ENCODE data around the gene IL6.
"Not testable (repeated sequence)": the region's sequence is repeated elsewhere in the genome, so short reads cannot be mapped to it uniquely, and the experiment has no call there.

IL6 gene

DNA sequence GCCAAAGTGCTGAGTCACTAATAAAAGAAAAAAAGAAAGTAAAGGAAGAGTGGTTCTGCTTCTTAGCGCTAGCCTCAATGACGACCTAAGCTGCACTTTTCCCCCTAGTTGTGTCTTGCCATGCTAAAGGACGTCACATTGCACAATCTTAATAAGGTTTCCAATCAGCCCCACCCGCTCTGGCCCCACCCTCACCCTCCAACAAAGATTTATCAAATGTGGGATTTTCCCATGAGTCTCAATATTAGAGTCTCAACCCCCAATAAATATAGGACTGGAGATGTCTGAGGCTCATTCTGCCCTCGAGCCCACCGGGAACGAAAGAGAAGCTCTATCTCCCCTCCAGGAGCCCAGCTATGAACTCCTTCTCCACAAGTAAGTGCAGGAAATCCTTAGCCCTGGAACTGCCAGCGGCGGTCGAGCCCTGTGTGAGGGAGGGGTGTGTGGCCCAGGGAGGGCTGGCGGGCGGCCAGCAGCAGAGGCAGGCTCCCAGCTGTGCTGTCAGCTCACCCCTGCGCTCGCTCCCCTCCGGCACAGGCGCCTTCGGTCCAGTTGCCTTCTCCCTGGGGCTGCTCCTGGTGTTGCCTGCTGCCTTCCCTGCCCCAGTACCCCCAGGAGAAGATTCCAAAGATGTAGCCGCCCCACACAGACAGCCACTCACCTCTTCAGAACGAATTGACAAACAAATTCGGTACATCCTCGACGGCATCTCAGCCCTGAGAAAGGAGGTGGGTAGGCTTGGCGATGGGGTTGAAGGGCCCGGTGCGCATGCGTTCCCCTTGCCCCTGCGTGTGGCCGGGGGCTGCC, at the start of gene IL6:
Gene IL6 (plus strand): TSS at position 294 of the 807 bp plus-strand sequence. CDS start 63 bp downstream, at position 357.
- peak; percentile 98 for DNase-seq (ENCODE audit: low spot score)

DNA sequence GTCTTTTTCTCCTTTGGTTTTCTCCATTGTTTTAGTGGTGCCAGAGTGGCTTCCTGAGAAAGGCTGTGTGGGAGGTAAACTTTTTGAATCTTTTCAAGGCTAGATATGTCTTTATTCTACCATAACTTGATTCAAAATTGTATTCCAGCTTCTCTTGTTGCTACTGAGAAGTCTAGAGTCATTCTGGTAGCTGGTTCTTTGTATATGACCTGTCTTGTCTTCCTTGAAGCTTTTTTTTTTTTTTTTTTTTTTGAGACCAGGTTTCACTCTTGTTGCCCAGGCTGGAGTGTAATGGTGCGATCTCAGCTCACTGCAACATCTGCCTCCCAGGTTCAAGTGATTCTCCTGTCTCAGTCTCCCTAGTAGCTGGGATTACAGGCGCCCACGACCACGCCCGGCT, 49.7 kb upstream of the IL6 start:
- DNase-seq (ENCODE audit: low spot score) = not testable (repeated sequence)

DNA sequence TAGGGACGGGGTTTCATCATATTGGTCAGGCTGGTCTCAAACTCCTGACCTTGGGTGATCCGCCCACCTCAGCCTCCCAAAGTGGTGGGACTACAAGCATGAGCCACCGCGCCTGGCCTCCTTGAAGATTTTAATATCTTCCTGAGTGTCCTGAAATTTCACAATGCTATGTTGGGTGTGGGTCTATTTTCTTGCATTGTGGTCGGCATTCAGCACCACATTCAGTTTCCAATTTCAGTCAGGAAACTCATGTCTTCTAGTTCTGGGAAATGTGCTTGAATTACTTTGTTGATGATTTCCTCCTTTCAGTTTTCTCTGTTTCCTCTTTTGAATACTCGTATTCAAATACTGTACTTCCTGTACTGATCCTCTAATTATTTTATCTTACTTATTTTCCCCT, 49.3 kb upstream of the IL6 start:
- no peak for DNase-seq (ENCODE audit: low spot score)

DNA sequence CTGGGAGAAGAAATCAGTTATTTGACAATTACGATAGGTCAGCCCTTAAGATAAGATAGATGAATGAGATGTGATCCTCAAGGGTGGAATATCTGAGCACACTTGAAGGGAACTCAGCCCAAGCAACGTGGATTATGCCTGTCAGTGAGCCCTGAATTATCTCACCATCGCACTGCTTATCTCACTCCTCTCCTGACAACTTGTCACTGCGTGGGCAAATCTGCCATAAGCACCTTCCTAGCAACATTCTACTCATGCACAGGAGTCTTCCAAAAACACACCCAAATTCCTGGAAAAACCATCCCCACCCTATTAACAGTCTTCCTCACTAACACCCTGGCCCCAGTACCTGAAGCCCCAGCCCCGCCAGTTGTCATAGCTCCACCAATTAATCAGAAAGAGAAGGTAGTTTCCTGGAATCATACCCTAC, 46.5 kb upstream of the IL6 start:
- DNase-seq (ENCODE audit: low spot score) = no peak

DNA sequence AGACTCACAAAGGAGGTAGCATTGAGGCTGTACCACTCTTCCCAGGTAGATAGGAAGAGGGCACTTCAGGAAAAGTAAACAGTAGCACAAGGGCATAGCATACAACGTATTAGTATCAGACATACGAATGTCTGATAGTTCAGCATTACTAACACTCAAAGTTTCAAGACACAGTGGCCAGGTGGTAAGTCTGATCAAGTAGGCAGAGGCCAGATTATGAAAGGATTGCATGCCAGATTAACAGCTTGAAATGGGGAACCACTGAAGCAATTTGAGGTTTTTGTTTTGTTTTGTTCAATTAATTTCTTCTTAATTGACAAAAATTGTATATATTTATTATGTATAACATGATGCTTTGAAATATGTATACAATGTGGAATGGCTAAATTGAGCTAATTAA, 45.7 kb upstream of the IL6 start:
- no peak for DNase-seq (ENCODE audit: low spot score)

DNA sequence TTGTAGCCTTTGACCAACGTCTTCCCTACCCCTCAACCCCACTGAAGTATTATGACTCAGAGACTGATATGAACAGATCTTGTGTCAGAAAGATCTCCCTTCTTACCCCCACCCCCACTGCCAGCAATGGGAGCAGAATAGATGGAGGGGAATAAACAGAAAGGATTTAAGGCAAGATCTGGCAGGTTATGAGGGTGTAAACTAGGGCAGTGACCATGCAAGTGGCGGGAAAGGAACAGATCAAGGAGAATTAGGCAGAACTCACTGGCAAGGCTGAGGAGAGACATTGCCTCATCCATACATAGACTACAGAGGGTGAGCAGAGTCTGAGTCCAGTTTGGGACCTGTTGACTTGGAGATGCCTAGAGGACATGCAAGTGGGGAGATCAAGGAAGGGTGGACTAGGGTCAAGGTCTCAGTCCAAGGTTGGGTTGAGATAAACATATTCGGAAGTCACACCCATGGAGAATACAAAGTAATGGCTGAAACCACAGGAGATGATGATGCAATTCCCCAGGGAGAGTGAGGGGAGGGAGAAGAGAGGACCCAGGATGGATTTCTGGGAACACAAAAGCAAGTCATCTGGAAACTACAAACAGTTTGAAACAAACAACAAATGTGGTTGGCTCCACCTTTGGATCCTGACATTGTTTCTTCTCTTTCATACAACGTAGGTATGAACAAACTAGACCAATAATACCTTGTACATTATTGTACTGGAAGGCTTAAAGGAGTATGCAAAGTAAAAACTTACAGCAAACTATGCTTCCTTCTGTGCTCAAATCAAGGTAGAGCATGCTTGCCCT, 44.9 kb upstream of the IL6 start:
- no peak for DNase-seq (ENCODE audit: low spot score)

DNA sequence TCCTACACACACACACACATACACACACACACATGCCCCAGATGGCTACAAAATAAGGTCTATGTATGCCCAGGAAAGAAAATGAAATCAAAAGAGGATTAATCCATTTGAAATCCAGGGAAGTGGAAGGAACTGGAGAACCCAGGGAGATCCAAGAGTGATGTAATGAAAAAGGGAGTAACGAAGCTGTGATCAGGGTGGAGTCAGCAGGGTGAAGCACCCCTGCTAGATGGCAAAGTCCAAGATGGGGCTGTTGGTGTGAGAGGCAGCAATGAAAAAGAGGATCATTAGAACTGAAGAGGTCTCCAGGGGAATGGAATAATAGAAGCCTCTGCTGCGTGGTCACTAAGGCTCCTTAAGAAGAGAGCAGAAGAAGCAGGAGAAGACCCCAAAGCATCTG, 43.6 kb upstream of the IL6 start:
- DNase-seq (ENCODE audit: low spot score) = no peak

DNA sequence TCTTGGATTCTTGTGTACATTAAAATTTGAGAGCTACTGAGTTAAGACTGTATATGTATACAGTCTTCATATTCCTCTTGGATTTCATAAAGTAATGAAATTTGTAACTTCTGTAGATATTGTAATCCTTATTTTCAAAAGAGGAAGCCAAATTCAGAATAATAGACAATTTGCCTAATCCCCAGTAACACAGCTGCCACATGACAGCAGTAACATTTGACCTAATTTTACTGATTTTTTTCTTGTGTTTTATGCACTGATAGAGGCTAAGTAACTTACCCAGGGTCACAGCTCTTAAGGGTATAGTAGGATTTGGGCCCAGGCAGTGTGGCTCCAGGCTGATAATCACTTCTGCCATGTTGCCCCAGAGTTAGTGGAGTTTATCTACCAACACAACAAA, 40.4 kb upstream of the IL6 start:
- no peak for DNase-seq (ENCODE audit: low spot score)

DNA sequence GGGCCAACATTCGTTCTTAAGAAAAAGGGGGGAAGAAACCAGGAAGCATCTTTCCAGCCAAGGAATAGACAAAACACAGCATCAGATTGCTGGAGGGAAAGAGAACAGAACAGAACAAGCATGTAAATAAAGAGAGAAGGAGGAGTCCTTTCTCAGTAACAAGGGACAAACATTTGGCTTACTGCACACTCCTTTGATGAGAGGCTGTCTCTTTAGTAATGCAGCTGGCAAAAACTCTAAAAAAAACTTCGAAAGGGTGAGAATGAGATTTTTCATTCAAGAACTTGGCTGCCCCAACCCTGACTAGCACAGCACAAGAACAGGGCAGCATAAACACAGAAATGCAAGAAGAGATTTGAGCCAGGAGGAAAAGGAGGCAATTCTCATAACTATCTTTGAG, 38.9 kb upstream of the IL6 start:
- DNase-seq (ENCODE audit: low spot score) = no peak

DNA sequence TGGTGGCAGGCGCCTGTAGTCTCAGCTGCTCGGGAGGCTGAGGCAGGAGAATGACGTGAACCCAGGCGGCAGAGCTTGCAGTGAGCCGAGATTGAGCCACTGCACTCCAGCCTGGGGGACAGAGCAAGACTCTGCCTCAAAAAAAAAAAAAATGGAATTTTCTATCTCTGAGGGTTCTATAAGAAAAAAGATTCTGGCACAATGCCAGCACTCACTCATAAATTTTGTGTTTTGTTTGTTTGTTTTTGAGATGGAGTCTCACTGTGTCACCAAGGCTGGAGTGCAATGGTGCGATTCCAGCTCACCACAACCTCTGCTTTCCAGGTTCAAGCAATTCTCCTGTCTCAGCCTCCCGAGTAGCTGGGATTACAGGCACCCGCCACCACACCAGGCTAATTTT, 38.1 kb upstream of the IL6 start:
- DNase-seq (ENCODE audit: low spot score) = not testable (repeated sequence)

DNA sequence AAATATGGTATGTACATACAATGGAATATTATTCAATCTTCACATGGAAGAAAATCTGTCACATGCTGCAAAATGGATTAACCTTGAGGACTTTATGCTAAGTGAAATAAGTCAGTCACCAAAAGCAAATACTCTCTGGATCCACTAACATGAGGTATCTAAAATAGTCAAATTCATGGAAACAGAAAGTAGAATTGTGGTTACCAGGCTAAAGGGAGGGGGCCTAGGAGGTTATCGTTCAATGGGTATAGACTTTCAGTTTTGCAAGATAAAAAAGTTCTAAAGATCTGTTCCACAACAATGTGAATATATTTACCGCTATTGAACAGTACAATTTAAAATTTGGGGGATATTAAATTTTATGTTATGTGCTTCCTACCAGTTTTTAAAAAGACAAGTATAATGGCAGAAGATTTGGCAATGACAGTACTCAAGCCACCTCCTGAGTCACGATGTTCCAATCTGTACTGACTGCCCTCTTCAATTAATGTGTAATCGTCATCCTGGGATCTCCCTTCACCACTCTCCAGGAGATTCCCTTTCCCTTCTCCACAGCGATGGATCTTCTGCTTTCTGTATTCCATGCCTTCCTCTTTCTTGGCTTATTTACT, 32.3 kb upstream of the IL6 start:
- peak; percentile 35 for DNase-seq (ENCODE audit: low spot score)

DNA sequence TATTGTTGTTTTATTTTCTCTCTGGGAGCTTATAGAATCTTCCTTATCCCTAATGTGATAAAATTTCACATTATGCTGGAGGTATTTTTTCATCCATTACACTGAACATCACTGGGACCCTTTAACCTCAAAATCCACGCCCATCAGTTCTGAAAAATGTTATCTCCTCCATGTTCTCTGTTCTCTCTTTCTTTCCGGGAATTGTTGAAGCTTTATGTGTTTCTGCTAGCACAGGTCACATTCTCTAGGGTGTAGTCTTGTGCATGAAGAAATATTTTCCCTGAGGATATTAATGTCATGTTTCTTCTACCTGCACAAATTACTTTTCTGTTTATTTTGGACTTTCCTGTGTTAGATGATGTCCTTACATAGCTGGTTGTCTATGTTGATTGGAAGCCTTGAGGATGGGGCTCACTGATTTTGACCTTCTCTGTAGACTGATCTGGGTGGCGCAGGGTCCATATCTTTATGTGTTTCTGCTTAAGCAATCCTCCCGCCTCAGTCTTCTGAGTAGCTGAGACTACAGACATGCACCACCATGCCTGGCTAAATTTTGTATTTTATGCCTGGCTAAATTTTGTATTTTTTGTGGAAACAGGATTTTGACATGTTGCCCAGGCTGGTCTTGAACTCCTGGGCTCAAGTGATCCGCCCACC, 31.4 kb upstream of the IL6 start:
- no peak for DNase-seq (ENCODE audit: low spot score)

DNA sequence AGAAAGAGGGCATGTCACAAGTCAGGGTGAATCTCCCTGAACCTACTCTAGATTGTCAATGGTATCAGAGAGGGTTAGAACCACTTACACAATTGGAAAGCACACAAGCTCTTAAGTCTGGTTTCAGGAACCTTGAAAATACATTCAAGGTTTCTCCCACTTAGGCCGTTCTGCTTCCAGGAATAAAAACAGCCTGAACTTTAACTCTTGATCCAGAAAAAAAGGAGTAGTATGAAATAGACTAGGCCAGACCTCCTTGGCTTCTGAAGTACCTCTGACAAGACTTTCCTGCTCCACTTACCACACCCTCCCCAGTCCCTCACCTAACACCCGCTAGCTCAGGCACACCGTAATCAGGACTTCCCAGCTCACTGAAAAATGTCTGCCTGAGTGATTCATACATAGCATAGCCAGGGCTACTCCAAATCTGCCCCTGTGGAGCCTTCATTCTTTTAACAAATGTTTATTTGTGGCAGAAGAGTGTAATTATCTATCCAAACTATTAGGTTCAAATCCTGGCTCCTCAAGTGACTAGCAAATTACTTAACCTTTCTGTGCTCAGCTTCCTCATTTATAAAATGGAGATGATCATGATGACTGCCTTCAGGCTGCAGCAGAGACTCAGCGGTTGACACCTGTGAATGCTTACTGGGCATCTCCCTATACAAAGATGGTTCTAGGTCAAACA, 30.3 kb upstream of the IL6 start:
- DNase-seq (ENCODE audit: low spot score) = peak; percentile 54

DNA sequence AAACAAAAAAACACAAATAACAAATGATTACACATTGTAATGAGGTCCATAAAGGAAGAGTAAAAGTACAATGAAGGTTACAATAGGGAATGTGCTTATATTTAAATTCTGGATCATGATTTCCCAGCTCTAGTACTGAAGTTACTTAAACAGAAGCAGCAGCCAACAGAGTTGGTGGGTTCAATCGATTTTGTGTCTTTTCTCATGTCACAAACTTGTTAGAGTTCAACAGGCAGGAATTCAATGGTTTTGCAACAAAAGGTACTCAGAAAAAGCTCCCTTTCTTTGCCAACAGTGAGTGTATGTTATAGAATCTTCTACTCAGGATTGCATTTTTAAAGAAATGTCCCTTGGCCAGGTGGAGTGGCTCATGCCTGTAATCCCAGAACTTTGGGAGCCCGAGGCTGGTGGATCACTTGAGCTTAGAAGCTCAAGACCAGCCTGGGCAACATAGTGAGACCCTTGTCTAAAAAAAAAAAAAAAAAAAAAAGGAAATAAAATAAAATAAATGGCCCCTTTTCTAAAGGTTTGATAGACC, 29.6 kb upstream of the IL6 start:
- DNase-seq (ENCODE audit: low spot score) = no peak

DNA sequence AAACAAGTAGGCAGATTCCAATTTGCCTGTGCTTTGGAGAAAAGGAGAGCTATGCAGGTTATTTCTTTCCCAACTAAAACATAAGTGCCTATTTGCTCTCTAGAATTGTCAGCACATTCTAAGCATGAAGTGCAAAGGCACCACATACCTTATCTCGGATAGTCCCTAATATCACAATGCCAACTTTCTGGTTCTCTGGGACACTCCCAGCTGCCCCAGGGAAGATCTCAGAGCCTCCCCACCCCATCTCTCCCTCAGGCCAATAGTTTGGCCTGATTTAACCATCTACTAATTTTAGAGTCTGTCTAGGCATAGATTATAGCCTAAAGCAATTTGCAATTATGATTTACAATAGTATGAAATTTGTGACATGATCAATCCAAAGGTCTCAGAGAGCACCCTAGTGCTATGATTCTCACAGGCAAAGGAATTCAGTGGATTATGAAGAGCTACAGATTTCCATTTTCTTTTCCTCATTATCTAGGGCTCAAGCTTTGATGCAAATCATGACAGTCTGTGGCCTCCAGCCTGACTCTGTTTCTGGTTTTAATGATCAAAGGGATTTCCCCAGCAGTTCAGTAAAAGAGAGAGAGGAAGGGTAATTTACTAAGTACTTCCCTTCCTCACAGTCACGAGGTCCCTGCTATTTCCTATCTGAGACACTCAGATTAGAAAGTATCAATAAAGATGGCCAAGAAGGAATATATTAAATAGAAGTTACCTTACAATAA, 29.0 kb upstream of the IL6 start:
- DNase-seq (ENCODE audit: low spot score) = peak; percentile 30

DNA sequence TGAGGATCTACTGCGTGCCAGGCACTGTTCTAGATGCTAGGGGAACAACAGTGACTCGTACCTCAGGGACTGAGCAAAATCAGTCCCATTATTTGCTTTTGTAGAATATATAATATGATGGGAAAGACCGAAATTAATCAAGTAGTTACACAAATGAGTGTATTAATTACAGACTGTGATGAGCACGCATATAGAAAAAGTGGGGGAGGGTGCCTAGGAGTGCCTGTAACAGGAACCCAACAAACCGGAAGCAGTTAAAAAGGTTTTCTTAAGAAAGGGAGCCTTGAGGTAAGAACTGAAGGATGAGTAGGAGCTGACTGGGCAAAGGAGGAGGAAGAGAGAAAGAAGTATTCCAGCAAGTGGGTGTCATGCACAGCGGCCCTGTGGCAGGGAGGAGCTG, 28.2 kb upstream of the IL6 start:
- DNase-seq (ENCODE audit: low spot score) = no peak

DNA sequence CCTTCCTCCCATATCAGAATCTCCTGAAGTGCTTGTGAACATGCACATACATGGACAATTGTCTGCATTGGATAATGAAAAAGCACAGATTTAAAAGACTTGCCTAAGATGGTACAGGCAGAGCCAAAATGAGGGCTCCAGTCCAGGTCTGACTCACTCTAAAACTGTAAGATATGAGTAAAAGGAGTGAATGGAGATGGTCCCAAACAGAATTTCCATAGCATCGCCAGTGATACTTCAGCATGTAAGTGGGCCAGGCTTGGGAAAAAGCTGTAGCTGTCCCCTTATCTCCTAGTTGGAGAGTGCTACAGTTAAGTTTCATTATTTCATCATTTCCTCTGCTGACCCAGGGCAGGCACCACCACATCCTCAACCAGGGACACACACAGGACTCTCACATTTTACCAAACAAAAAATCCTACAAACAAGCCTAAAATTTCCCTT, 26.4 kb upstream of the IL6 start:
- no peak for DNase-seq (ENCODE audit: low spot score)

DNA sequence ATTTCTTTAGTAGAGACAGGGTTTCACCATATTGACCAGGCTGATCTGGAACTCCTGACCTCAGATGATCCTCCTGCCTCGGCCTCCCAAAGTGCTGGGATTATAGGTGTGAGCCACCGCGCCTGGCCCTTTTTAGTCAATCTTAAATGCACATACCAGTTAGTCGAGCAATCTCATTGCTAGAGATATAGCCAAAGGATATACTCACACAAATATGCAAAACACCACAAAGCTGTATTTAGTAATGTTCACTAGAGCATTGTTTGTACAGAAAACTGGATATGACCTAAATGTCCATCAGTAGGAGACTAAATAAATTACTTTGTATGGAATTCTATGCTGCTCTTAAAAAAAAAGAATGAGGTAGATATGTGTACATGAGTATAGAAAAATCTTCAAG, 24.5 kb upstream of the IL6 start:
- DNase-seq (ENCODE audit: low spot score) = no peak

DNA sequence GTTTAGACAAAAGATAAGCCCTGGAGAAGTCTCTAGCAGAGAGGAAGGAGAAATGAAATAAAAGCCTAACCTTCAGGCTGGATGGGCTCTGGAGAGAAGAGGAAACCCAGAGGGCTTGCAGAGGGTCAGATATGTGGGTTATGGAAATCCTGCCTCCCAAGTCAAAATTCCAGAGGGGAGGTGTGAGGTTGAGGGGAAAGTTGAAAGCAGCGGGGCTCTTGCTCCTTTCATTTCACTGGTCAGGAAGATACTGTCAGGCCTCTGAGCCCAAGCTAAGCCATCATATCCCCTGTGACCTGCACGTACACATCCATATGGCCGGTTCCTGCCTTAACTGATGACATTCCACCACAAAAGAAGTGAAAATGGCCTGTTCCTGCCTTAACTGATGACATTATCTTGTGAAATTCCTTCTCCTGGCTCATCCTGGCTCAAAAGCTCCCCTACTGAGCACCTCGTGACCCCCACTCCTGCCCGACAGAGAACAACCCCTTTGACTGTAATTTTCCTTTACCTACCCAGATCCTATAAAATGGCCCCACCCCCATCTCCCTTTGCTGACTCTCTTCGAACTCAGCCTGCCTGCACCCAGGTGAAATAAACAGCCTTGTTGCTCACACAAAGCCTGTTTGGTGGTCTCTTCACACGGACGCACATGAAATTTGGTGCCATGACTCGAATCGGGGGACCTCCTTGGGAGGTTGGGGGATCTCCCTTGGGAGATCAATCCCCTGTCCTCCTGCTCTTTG, 23.7 kb upstream of the IL6 start:
- DNase-seq (ENCODE audit: low spot score) = not testable (repeated sequence)
